ENCODE data around the gene NAXD. TPM values are rescaled to one million over a fixed set of nuclear protein-coding genes. Genes with fewer than 3 reads are reported as not detected.
A peak's percentile ranks its signal among the peaks of the same experiment; 100 is the strongest.
"Not testable (repeated sequence)": the region's sequence is repeated elsewhere in the genome, so short reads cannot be mapped to it uniquely, and the experiment has no call there.

The NAXD gene
- total RNA-seq, 4 donors from 2014 or later = 20.4 to 25.8 (median 24.2) TPM

- no peak for TF ChIP-seq CTCF (IDR thresholded peaks at IDR 0.05)
- peak; percentile 13 for ATAC-seq (ENCODE audit: low FRiP score)
- DNase-seq (ENCODE audit: low spot score) = no peak
Measured at GRCh38 chr13:110628477-110628793, 13.1 kb downstream of the NAXD start.

GRCh38 chr13:110628952-110629701 is 13.8 kb downstream of the NAXD start:
- no peak for TF ChIP-seq CTCF (IDR thresholded peaks at IDR 0.05)
- ATAC-seq (ENCODE audit: low FRiP score) (no peak), DNase-seq (ENCODE audit: low spot score) (no peak)

- ATAC-seq (ENCODE audit: low FRiP score) = no peak
- TF ChIP-seq CTCF (IDR thresholded peaks at IDR 0.05) = no peak
- no peak for DNase-seq (ENCODE audit: low spot score)
Measured at GRCh38 chr13:110629735-110630134, 14.4 kb downstream of the NAXD start.

- ATAC-seq (ENCODE audit: low FRiP score) (no peak), DNase-seq (ENCODE audit: low spot score) (no peak)
- no peak for TF ChIP-seq CTCF (IDR thresholded peaks at IDR 0.05)
Measured at GRCh38 chr13:110630566-110631119, 15.3 kb downstream of the NAXD start.

GRCh38 chr13:110632255-110632654 is 16.9 kb downstream of the NAXD start:
- not testable (repeated sequence) for ATAC-seq (ENCODE audit: low FRiP score); DNase-seq (ENCODE audit: low spot score)

GRCh38 chr13:110633776-110634175 is 18.4 kb downstream of the NAXD start:
- no peak for TF ChIP-seq CTCF (IDR thresholded peaks at IDR 0.05)
- no peak for DNase-seq (ENCODE audit: low spot score)
- no peak for ATAC-seq (ENCODE audit: low FRiP score)

GRCh38 chr13:110634558-110634957 is 19.2 kb downstream of the NAXD start:
- ATAC-seq (ENCODE audit: low FRiP score) = no peak
- no peak for TF ChIP-seq CTCF (IDR thresholded peaks at IDR 0.05)
- no peak for DNase-seq (ENCODE audit: low spot score)

Measured in omental fat pad (tissue), 4 donors.